UCSD-AML1 (cell line): ENCODE data around the gene NOL4L.

Experiments
- DNase-seq: peaks from one replicate; lab custom pipeline; 2025; ENCODE audit not compliant: unreplicated experiment; lab: John Stamatoyannopoulos, UW

The NOL4L gene

DNA sequence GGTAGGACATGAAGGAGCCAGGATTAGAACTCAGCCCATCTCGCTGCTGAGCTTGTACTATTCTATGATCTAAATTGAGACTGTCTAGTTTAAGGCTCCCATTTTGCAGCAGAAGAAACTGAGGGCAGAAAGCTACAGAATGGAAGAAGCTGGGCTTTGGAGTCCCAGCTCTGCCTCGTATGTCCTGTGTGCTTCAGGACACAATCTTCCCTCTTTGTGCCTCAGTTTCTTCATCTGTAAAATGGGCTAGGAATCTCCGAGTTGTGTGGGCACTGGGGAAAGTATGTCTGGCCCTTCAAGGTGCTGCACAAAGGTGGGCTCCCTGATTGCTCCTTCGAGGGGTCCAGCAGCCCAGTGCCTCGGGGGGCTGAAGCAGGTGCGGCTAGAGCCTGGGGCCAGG is 20.7 kb downstream of the NOL4L start:
- no peak for DNase-seq

DNA sequence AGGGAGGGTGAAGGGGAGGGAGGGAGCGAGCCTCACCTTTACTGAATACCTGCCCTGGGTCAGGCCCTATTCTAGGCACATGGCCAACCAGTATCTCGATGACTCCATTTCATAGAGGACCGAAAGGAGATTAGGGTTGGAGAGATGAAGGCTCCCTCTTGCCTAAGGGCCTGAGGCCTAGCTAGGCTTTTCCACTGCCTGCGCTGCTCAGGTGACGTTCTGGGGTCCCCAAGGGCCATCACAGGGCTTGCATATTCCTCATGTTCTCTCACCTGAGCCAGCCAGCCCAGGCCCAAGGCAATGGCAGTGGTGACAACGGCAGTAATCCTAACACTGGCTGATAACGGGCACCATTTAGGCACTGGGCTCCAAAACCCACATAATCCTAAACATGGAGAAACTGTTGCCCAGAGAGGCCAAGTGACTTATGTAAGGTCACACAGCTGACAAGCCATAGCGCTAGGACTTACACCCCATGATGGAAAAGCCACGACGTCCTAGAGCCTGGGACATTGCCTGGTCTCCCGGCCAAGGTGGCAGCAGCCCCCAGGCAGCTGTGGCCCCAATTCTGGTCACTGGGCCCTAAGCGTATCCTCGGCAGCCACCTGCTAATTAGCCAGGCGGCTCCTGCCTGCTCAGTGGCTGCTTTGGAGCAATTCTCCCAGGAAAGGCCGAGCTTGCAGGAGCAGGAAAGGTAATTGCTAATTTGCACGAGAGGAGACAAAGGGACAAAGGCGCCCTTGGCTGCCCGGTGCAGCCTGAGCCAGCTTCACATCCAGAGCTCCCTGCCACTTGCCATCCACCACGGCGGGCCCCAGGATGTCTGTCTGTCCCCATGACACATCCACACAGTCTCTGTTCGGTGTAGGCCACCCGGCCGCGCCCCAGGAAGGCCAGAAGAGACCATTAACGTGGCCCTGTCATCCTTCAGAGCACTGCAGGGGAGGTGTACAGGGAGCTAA is 21.5 kb downstream of the NOL4L start:
- no peak for DNase-seq

DNA sequence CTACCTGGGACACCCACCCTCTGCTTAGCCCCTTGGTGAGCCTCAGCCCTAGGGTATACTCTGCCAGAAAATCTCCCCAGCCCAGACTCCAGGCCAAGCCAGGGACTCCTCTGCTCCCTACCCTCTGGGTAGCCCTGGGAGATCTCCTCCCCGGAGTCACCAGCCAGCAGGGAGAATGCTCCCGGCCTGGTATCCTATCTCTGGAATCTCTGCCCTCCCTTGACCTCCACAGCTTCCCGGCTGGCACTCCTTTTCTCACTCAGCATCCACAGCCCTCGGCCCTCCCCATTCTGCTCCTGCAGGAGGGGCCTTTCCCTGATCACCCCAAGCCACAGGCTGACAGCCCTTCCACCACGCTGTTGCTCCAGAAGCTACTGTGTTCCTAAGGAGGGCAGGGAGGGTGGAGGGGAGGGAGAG is 22.6 kb downstream of the NOL4L start:
- no peak for DNase-seq

DNA sequence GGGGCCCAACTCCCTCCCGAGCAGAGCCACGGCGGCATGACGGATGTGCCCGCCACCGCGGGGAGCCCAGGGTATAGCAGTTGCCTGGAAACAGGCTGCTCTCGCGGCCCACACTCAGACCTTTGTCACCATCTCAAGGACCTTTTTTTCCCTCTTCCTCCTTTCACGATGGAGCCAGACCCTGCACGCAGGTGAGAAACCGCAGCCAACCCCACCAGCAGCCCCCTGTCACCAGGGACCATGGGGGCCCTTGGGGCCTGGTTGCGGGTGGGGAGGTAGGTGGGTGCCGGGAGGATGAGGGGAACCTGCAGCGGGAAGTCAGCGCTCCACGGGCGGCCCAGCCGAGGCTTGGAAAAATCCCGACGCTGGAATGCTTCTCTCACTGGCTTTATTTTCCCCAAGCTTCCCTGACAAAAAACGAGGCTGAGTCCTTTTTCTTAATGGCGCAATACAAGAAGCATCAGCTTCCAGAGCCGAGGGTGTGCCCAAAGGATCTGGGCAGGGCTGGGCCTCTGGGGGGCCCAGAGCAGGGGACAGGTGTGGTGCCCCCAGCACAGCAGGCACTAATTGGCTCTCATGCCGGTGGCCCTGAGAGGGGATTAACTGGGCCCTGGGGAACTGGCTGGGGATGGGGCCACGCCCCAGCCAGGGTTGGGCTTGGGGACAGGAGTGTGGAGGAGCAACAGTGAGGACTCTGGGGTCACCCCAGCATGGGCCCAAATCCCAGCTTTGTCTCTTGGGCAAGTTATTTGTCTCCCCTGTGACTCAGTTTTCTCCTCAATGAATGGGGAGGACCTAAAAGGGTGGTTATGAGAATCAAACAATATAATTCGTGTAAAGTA is 23.9 kb downstream of the NOL4L start:
- DNase-seq = no peak

DNA sequence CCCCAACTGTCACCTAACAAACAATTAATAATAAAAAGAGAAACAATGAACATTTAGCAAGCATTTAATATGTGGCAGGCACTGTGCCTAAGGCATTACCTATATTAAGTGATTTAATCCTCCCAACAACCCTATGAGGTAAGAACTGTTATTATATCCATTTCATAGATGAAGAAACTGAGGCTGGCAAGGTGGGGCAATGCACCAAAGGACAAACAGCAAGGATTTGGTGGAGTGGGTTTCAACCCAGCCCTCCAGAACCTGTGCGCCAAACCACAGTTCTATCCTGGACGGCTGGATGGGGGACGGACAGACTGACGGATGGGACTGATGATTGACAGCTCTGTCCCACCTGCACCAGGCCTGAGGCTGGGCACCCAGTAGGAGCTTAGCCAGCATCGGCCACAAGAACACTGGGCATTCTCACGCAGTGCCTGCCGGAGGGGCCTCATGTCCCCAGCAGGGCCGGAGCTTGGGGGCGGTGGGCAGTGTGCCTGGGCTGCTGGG is 24.6 kb downstream of the NOL4L start:
- DNase-seq = no peak

DNA sequence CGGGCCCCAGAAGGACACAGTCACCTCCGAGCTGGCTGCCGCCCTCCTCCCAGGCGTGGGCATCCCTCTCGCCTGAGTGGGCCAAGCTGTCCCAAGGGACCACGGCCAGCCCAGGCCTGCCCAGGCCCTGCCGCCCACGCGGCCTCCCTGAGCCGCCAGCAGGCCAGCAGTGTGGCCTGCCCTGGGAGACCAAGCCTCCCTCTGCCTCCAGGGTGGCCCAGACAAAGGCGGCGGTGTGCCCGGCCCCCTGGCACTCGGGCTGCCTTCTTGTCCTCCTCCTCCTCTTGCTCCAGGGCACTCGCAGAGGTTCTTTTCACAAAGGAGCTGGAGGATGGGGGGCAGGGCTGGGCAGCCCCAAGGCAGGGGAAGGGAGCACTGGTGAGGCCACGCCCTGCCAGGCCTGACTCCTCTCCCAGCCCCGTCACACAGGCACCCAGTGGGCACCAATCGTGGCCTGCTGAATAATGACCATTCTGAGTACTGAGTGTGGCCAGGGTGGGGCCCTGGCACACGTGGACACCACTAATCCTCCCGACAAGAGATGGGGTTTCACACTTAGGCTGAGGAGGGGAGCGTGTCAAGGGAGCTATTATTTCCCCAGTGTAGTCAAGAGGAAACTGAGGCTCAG is 25.3 kb downstream of the NOL4L start:
- no peak for DNase-seq

DNA sequence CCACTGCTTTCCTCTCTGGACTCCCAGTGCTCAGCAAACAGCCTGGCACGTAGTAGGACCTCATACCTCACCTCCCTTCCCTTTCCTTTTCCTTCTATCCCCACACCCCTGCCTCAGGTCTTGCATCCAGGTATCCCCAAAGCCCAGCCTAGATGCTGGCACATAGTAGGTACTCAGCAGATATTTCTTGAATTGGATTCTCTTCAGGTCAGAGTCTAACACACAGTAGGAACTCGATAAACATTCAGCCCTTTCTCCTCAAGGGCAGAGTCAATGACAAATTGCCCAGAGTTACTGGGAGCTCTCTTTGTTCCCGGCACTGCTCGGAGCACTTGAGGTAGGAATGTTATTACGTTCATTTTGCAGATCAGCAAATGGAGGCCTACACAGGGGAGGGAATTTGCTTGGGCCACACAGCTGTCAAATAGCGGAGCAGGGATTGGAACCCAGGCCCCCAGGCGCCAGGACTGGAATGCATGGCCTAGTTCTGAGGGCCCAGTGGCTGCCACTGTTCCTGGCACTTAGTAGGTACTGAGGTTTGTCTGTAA is 25.9 kb downstream of the NOL4L start:
- DNase-seq = no peak

DNA sequence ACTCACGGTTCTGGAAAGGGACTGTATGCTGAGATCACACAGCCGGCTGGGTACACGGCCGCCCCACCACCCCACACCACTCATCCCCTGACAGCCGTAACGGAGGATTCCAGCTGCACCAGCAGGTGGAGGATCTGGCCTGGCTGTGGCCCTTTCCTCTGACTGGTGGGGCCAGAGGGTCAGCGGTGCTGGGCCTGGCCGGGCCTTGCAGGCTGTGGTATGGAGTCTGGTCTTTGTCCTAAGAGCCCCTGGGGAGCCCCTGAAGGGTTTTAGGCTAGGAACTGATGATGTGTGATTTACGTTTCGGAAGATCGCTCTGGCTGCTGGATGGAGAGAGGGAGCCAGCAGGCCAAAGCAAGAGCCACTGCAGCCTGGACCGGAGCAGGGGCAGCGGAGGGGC is 26.6 kb downstream of the NOL4L start:
- no peak for DNase-seq

DNA sequence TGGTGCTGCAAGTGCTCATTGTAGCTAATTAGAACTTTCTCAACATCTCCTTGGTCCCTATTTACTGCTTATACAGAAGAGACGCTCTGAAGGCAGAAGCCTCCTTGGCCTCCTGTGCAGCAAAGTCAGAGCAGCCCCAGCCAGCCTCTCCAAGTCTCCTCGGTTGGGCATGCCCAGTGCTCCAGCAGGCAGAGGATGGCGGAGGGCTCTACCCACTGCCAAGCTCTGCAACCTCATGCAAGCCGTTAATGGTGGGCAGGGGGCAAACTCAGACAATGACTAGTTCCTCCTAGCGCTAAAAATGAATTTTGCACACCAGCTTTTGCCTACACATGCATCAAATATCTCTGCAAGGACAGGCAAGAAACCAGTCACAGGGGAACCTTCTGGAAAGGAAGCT is 27.8 kb downstream of the NOL4L start:
- DNase-seq = no peak

DNA sequence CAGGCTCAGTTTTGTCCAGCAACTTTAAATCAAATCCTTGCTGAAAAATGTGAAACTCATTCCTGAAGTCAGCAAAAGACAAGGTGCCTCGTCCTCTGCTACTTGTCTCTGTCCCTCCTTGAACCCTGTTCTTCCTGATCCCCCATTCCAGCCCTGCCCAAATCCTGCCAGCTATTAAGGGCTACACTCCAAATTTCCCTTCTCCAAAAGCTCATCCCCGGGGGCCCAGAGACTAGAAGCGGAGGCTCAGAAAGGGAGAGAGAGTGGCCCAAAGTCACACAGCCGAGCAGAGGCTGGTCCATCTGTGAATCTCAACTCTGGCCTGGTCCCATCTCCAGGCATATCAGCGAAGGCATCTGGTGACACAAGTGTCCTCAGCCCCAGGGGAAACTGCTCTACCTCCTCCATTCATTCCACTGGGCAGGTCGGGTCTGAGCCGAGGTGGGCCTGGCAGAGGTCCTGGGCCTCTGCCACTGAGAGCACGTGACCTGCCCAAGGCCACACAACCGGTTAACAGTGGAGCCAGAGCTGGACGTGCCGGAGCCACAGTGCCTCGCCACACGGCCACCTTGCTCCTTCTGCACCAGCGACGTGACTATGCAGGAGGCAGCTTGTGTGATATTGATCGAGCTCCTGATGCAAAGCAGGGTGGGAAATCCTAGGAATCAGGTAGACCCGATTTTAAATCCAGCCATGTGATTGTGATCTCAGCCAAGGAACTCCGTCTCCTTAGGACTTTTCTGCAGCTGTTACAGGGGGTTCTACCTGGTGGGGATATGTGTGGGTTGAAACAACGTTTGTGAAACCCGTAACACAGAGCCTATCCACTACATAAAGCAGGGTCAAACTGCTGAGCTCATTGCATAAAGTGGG is 28.6 kb downstream of the NOL4L start:
- DNase-seq = no peak

DNA sequence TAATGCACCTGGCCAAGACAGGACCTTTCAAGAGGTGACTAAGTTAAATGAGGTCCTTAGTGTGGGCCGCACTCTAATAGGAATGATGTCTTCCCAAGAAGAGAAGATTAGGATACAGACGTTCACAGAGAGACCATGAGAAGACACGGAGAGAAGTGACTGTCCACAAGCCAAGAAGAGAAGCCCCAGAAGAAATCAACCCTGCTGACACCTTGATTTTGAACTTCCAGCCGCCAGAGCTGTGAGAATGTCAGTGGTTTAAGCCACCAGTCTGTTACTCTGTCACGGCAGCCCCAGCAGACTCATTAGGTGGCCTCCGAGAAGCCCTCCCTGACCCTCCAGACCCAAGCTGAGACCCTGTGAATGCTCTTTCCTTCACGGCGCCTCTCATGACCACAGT is 29.5 kb downstream of the NOL4L start:
- no peak for DNase-seq

DNA sequence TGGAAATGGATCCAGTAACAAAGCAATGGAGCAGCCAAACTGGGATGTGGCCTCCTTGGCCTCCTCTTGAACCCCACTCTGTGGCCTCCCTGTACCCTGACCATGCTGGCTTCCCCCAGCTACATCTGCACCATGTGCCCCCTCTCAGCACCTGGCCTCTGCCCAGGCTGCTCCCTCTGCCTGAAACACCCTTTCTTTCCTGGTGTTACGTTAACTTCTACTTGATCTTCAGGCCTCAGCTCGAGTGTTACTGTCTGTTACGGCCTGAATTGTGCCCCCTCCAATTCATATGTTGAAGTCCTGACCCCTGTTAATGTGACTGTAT is 30.2 kb downstream of the NOL4L start:
- no peak for DNase-seq

DNA sequence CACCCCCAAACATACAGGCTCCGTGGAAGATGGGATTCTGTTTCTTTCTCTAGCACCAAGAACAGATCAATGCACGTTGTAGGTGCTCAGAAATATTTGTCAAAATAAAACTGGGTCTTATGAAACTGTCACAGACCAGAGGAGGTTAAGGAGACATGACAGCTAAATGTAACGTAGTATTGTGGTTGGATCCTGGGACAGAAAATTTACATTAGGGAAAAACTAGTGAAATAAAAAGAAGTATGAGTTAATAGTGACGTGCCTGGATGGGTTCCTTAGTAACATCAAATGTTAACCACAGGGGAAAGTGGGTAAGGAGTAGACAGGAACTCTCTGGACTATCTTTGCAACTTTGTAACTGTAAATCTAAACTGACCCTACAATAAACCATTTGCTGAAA is 31.5 kb downstream of the NOL4L start:
- no peak for DNase-seq

DNA sequence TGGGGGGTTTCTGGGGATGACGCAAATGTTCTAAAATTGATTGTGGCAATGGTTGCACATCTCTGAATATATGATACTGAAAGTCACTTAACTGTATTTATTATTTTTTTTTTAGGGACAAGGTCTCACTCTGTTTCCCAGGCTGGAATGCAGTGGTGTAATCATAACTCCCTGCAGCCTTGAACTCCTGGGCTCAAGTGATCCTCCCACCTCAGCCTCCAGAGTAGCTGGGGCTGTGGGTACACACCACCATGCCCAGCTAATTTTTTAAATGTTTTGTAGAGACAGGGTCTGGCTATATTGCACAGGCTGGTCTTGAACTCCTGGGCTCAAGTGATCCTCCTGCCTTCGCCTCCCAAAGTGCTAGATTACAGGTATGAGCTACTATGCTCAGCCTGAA is 33.4 kb downstream of the NOL4L start:
- no peak for DNase-seq

DNA sequence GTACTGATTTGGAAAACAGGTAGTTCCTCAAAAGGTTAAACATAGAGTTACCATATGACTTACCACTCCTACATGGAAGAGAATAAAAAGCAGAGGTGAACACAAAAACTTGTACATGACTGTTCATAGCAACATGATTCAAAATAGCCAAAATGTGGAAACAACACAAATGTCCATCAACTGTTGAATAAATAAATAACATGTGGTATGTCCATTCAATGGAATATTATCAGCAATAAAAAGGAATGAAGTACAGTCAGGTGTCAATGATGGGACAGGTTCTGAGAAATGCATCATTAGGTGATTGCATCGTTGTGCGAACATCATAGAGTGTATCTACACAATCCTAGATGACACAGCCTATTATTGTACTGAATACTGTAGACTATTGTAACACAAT is 35.3 kb downstream of the NOL4L start:
- DNase-seq = no peak

DNA sequence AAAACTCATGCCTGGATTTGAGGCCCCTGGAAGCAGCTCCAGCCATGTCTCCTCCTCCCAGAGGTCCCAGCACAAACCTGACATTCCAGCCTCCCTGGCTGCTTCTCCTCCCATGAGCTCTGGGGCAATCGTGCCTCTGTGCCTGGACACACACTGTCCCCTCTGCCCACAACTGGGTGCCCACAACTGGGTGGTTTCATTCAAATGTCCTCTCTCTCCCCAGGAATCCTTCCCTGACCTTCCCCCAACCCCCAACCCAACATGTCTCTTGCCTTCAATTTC is 37.4 kb downstream of the NOL4L start:
- DNase-seq = no peak

DNA sequence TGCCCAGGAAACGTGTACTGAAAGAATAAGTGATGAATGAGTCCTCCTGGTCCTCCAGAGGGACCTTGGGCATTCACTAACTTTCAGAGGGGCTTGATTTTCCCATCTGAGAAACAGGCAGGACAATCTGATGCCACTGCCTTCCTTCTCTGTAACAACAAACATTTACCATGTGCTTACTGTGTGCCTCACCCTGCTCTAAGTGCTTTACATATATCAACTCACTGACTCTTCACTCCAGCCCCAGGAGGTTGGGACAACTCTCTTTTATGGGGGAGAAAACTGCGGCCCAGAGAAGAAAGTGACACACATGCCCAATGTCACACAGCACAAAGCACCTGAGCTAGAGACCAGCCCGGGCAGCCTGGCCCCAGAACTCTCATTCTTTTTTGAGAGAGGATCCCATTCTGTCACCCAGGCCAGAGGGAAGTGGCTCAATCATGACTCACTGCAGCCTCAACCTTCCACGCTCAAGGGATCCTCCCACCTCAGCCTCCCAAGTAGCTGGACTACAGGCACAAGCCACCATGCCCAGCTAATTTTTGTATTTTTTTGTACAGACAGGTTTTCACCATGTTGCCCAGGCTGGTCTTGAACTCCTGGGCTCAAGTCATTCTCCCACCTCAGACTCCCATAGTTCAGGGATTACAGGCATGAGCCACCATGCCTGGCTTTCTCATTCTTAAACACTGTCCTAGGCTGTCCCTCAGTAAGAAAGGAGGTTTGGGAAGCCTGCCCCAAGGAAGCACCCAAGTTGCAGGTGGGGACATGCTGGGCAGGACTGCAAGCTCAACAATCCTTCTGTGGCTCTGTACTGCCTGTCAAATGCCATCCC is 38.0 kb downstream of the NOL4L start:
- no peak for DNase-seq

DNA sequence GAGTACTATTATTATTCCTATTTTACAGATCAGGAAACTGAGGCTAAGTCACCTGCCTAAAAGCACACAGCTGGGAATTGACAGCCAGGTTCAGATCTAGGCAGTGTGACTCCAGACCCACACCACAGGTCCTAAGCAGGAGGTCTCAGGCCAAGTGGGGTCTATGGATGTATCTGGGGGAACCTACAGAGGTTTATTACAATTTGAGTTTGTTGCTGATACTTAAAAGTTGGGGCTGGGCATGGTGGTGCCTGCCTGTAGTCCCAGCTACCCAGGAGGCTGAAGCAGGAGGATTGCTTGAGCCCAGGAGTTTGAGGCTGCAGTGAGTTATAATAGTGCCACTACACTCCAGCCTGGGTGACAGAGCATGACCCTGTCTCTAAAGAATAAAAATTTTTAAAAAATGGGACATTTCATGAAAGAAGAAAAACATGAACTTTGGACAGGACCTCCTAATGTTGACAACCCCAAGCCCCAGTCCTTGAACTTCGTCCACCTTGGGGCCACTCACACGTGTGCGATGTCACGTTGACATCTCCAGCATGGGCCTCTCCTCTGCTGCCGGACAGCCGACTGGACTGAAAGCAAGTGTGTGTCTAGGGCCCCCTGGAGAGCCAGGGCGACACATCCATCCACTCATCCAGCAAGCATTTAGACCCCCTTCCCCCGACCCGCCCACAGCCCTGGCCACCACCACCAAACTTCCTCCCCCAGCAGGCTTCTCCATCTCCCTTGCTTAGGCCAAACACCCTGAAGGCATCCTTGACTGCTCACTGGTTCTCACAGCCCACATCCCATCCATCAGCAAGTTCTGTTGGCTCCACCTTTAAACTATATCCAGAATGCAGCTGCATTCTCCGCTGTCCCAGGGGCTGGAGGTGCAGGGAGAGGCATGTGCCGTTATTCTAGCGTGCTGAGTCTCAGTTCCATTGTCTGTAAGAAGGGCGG is 40.0 kb downstream of the NOL4L start:
- no peak for DNase-seq
